GM18873 (cell line): ENCODE results near the gene GSX2.
A peak's percentile ranks its signal among the peaks of the same experiment; 100 is the strongest.

Experiments used
- ATAC-seq: cut with Tn5 transposase; IDR thresholded peaks from one replicate; pipeline ENCODE4 v1.9.1; 2021; ENCODE audit warnings: mild to moderate bottlenecking, moderate library complexity, moderate number of reproducible peaks; ENCODE audit not compliant: unreplicated experiment, low FRiP score

GSX2 gene

DNA sequence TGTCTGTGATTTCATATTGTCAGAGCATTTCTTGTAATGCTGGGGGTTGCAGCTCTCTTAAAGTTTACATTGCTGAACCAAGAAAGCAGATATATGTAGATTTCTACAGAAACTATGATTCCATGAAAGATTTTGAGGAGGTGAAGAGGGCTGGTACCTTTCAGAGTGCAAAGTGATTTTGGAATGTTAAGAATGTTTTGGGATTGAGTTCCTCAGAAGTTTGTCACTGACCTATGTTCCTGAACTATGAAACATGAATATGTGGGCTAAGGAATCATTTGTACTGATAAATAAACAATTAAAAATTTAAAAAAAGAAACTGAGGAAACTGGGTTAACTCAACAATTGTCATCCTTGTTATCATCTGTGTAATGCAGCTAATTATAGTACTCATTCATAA lies 23.3 kb upstream of the GSX2 start:
- no peak for ATAC-seq

DNA sequence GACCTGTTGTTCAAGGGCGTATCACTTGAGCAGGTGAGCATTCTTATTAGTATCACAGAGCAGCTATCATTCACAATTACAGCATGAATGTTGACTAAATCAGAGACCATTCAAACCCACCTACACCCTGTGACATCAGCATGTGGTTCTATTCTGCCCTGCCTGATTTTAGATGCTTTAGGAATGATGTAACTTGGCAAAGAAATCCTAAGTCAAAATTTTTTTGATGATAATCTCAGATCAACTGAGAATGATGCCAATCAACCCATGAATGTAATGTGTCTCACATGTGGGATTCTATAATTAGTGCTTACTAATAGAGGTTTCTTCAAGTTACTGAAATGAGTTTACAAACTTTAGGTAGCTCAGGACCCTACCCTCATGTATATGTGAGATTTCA lies 22.2 kb upstream of the GSX2 start:
- ATAC-seq: no peak

DNA sequence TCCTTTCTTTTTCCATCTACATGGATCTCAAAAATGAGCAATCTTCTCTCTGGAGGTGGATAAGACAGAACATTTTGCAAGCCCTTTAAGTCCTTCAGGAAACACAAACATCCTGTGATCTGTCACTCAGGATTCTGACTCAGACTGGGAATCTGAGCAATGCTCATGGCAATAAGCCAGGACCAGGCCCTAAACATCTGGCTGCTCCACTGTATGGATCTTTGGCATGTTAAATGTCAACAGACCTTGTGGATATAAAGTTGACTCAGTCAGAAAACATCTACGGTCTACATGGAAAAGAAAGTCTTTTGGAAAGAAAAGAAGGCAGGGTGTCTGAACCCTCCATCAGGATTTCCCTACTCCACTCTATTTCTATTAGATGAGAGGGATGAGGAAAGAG lies 17.8 kb upstream of the GSX2 start:
- ATAC-seq: no peak

DNA sequence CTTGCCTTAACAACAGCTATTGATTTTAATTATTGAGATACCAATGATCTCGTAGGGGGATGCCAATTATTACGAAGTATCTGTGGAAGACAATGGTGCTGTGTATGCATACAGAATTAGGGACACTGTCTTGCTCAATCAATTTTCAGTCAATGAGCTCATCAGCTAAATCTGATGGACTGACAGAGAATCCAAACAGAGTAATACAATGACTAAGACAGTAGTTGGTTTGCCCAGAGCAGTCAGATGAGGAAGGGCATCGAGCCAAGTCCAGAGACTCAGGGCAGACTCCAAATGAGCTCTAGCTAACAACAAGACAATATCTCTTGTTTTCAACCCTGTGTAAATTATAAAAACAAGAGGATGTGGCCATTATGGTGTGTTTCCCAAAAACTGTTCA lies 14.7 kb upstream of the GSX2 start:
- ATAC-seq: no peak

DNA sequence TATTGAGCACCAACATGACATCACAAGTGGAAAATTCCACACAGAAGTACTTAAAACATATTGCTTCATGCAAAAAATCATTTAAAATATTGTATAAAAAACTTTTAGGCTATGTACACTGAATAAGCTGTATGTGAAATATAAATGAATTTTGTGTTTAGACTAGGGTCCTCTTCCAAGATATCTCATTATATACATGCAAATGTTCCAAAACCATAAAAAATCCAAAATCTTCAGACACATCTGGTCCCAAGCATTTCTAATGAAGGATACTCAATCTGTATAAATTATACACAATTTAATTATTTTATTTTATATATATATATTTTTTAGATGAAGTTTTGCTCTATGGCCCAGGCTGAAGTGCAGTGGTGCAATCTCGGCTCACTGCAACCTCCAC lies 10.1 kb upstream of the GSX2 start:
- no peak for ATAC-seq

DNA sequence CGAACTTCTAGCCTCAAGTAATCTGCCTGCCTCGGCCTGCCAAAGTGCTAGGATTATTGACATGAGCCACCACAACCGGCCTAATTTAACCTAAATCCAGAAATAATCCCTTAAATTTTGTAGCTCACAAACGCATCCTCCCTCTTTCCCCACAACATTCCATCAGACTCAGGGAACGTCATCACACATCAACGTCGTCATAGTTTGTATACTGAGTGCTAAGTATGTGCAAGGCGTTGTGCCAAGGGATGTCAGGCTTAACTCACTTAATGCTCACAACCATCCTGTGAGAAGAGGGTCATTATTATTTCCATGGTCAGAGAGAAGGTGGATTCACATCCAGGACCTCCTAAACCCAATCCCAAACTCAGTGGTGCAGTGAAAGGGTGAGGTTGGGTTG lies 9.6 kb upstream of the GSX2 start:
- ATAC-seq: no peak

DNA sequence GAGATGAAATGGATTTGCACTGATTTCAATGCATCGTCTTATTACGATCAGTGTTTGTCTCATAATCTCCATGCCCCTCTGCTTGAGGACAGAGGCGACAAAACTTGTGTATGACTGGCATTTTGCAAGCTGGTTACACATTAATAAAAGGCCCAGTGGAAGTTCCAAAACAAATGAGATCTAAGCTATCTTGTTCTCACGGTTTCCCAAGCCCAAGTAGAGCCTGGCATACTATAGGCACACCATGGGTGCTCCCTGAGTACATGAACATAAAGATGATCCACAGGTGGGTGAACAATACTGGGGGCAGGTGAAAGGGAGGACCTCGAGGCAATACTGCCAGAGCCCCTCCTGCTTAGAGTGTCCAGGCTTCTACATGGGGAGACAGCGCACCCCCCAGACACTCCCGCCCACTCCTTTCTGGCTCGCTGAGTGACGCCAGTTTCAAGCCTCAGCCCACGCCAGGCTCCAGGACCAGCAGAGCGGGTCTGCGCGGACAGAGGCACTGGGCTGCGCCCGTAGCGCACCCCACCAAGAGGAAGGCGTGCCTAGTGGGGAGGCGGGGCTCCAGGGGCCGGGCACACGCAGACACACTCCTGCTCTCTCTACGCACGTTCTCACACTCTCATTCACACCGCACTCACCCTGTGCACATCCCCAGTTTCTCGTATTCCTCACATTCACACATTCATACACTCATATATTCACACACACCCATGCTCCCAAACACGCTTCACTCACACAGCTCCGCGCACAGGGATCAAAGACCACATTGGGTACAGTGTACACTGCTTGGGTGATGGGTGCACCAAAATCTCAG lies 8.9 kb upstream of the GSX2 start:
- no peak for ATAC-seq

DNA sequence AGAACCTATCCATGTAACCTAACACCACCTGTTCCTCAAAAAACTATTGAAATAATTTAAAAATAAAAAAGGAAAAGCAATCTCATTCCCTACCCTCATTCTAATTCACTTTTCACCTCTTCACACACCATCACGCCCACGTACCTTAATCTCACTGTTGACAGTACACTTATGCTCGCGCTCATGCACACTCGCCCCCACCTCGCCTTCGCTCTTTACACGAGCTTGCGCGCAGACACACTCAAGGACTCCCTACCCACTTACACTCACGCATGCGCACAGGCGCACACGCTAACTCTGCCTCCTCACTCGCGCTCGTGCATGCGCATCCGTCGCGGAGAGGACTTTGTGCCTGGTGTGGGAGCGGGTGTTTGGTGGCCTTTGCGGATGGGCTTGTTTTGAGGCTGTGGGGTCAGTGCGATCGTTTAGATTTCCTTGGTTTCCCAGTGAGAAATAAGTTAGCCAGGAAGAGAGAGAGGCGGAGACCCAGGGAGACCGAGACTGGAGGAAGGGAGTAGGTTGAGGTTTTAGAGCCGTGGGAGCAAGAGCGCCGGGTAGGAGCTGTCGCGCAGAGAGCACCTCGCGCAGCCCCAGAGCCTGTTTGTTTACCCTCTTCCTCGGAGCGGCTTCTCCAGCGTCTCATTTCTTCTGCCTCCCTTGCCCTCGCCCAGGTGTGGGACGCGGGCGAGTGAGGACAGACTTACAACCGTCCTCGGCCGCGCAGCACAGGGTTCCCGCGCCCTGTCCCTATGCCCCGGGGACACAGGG lies 8.1 kb upstream of the GSX2 start:
- peak; percentile 73 for ATAC-seq

DNA sequence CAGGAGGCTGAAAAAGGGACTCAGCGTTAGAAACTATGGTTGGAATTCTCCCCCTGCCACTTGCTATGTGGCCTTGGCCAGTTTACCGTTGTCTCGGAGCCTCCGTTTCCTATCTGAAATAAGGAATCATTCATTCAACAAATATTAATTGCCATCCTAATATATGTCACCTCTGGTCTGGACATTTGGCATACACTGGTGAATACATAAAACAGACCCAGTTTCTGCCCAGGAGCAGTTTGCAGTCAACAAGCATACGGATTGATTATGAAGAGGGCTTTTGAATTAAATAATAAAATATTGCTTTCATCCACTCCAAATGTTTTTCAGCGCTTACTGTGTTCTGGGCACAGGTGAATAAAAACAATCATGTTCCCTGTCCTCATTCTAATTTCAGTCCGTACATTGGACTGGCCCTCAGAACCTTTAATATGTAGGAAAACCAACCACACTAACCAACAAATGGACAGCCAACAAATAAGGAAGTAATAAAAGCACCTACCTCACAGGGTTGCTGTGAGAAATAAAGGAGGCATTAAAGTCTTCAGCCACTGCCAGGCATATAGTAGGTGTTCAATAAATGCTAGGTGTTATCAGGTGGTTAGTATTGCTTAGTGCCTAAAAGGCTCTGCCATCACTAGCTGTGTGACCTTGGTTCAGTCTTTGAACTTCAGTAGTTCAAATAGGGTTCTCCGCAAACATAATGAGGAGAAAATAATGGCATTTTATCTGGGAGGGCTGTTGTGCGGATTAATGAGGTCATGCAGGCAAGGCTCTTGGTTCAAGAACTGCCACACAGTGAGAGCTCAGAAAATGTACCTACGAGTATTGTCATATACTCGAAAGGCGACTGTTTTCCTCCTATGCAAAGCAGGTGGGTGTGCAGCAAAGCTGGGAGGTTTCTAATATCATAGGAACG lies 7.3 kb upstream of the GSX2 start:
- no peak for ATAC-seq

DNA sequence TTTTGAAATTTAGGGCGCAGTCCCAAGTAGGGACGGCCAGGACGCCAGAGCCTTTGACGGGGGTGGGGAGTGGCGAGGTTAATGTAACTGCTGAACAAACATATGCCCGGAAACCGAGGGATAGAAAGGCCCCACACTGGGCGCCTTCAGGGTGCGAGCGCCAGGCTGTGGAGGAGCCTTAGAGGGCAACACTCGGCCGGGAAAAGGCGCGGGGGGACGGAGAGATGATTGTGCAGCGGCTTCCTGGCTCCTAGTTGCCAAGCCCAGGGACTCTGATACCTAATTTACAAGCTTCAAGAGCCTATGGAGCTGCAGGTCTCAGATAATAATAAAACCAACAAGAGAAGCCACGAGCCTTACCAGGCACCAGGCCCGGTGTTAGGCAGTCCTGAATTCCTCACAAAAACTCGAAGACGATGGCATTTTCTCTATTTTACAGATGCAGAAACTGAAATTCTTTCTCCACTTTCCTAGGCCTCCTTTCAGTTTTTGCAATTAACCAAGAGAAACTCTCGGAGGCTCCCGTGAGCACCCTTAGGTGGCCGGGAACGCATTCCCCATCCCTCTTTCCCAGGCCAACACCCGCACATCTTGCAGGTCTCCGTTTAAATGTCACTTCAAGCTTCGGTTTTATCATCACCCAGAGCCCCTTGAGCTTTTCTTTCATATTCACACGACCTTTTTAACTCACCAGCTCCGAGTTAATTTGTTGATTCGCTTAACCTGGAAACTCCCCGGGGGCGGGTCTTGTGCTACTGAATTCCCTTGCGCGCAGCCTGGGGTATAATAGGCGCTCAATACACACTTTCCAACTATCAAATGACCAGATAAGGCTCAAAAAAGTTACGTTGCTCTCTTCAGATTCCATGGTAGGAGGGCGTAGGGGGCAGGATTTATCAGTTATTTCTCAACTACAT lies 6.4 kb upstream of the GSX2 start:
- ATAC-seq: no peak

DNA sequence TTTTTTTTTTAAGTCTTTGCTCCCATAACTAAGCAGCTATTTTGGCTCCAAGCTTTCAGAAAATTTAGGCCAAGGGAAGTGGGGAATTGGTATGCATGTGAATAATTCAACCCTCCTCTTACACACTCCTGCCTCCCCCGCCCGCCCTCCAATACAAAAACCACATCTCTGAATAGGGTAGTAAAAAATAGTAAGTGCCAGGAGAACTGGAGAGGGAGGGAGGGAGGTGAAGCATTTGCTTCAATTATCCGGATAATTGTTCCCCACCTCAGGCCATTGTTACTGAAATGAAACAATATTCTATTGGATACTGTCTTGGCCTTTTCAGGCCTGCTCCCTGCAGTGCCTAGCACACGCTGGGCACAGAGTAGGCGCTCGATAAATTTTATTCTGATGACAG lies 5.5 kb upstream of the GSX2 start:
- no peak for ATAC-seq

DNA sequence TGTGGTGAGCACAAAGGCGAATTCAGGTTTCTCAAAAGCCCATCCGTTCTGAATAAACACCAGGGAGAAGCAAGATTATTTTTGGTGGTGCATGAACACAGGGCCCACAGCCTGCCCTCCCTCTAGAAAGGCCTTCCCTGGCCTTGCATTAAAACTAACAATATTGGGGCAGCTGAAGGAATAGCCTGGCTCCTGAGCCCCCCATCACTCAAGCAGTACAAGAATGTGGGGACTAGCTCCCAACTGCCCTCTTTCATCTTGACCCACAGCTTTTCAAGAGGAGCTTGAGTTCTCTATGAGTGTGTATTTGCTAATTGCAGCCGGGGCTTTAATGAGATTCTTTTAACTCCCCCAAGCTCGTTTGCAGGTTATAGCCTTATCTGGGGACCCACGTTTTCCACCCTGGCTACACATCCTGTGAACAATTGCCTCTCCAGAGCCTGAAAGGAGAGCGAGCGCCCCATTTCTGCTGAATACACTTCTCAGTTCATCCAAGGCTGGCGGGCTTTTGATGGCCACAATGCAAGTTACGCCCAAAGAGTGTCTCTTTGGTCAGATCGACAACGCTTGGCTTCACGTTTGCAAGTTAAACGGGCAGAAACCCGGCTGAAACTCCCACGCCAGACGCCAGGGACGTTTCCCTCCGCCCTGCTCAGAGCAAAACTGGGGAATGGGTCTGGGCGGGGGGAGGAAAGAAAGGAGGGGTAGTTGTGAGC lies 4.7 kb upstream of the GSX2 start:
- ATAC-seq: no peak

DNA sequence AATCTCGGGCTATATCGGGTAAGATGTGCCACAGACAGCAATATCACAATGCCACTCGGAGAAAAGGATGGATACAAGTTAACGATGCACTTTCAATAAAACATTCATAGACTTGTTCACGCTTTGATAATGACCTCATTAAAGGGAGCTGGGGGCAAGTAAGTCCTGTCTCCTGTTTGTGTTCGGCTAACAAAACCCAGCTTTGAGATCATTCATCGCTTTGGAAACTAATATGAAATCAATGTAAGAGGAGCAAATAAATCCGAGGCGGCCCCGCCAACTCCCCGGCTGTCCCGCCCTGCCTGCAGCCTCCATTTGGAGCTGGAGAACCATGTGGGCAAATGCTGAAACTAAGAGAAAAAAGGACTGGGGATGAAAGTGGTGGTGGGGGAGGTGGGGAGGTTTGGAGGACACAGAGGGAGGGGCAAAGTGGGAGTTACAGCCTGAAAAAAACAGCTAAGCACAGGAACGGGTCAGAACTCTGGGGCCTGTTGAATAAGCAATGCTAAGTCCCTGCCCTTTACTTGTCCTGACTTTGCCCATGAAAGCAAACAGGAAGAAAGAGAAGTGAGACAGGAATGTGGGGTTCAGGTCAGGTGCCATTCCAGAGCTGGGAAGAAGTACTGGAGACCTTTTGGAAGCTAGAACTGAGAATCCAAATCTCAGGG lies 3.5 kb upstream of the GSX2 start:
- ATAC-seq: no peak

DNA sequence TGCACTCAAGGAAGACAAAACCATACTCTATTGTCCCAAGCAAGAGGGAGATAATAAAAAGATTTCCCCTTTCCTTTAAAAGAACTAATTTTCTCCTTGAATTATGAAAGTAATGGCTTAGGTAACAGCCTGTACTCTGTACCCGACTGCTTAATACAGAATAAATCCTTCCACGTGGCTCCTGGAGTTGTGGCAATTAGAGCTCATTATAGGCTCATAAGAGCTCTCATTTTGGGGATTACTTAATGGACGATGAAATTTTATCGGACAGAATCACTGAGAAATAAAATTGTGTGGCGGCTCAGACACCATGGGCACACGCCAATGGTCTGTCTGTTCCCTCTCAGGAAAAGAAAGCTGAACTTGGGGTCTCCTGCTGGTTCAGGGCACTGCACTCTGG lies 2.8 kb upstream of the GSX2 start:
- ATAC-seq: no peak

DNA sequence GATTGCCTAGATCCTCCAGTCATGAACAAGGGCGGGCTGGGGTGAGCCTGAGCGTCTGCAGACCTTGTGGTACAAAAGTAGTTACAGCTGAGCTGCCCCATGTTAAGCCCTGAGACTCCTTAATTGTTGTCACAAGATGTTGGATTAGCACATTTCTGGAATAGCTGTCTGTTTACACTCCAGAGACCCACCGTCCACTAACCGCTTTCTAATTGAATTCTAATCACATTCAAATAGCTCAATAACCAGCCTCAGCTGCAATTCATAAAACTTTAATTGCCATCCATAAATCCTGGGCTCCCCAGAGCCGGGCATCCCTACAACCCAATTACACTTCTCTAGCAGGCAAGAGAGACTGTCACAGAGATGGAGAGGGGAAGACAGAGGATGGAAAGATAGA lies 1.6 kb upstream of the GSX2 start:
- no peak for ATAC-seq

DNA sequence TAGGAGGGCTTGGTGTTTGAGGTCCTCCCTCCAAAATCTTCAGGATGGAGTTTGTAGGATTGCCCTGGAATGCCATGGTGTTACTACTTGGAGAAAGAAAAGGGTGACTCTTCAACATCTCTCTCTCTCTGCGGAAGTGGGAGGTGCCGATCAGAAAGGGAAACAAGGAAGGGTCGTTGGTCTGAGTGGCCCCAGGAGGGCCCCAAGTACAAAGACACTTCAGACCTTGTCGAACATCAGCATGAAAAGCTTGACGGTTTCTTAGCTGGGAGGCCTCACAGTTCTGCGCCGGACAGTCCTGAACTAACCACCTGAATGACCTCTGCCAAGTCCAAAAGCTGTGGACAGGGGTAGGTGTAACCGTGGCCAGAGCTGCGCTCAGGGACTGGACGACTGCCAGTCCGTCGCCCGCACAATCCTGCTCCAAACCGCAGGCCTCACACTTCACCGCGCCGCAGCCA lies 646 bp upstream of the GSX2 start:
- ATAC-seq: no peak

DNA sequence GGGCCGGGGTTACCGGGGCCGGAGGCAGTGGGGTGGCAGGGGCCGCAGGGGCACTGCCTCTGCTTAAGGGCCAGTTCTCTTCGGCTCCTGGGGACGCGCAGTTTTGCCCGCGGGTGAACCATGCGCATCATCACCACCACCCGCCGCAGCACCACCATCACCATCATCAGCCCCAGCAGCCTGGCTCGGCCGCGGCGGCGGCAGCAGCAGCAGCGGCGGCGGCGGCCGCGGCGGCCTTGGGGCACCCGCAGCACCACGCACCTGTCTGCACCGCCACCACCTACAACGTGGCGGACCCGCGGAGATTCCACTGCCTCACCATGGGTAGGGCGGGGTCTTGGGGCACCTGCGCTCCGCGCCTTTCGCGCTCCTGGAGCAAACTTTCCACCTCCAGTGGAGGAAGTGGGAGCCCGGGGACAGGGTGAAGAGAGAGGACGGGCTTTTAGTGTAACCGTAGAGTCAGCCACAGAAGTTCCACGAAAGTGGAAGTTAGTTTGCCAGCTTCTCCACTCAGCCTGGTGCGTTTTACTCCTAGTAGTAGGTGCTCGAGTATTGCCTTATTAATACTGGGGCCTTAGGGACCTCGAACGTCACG lies 729 bp downstream of the GSX2 start:
- no peak for ATAC-seq
